Chondrocyte (in vitro differentiated cells): ENCODE results near the gene SCCPDH. TPM values are rescaled to one million over a fixed set of nuclear protein-coding genes. Genes with fewer than 3 reads are reported as not detected.

Experiments
- DNase-seq: peaks from one replicate; pipeline ENCODE4 v3.0.0; 2021; ENCODE audit warnings: mixed read lengths, low spot score
- H3K27ac Mint-ChIP-seq: one replicate; pipeline ENCODE4 v1.8.0; 2021; ENCODE audit warnings: mild to moderate bottlenecking, moderate library complexity, mixed read lengths; ENCODE audit not compliant: unreplicated experiment
- H3K27me3 Mint-ChIP-seq: 2 replicates; pipeline ENCODE4 v1.8.0; 2021; ENCODE audit warnings: low read depth, mixed read lengths
- H3K36me3 Mint-ChIP-seq: 2 replicates; pipeline ENCODE4 v1.8.0; 2021; ENCODE audit warnings: low read depth, mixed read lengths
- H3K4me1 Mint-ChIP-seq: 2 replicates; pipeline ENCODE4 v1.8.0; 2021; ENCODE audit warnings: low read depth, mild to moderate bottlenecking, mixed read lengths
- H3K4me3 Mint-ChIP-seq: one replicate; pipeline ENCODE4 v1.8.0; 2021; ENCODE audit warnings: mild to moderate bottlenecking, moderate library complexity, mixed read lengths; ENCODE audit not compliant: unreplicated experiment
- H3K9me3 Mint-ChIP-seq: 2 replicates; pipeline ENCODE4 v1.8.0; 2021; ENCODE audit warnings: low read depth, mixed read lengths
- total RNA-seq: library from RNA; stranded (reverse); gene quantifications from 3 replicates; pipeline ENCODE4 v1.2.1, GENCODE V29; 2021
- TF ChIP-seq, protein P1 (sequence below): fragments of 200-600 bp; sonication (generic); IDR thresholded peaks from 2 replicates; pipeline ENCODE4 v1.5.0; 2021; ENCODE audit warnings: antibody characterized with exemption, mild to moderate bottlenecking, moderate library complexity

Gene SCCPDH
- total RNA-seq, 1 donor from 2014 or later = 33.5 TPM

- Mint-ChIP-seq H3K27ac (no peak overlapping the region), H3K4me3 (no peak overlapping the region), H3K9me3 (no peaks in the 10 kb centered on the region), H3K36me3 (no peaks in the 10 kb centered on the region), H3K27me3 (peaks cover 11% of the 10 kb centered on the region), H3K4me1 (no peaks in the 10 kb centered on the region)
- TF ChIP-seq, protein P1, sequence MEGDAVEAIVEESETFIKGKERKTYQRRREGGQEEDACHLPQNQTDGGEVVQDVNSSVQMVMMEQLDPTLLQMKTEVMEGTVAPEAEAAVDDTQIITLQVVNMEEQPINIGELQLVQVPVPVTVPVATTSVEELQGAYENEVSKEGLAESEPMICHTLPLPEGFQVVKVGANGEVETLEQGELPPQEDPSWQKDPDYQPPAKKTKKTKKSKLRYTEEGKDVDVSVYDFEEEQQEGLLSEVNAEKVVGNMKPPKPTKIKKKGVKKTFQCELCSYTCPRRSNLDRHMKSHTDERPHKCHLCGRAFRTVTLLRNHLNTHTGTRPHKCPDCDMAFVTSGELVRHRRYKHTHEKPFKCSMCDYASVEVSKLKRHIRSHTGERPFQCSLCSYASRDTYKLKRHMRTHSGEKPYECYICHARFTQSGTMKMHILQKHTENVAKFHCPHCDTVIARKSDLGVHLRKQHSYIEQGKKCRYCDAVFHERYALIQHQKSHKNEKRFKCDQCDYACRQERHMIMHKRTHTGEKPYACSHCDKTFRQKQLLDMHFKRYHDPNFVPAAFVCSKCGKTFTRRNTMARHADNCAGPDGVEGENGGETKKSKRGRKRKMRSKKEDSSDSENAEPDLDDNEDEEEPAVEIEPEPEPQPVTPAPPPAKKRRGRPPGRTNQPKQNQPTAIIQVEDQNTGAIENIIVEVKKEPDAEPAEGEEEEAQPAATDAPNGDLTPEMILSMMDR = no peak
- no peak for DNase-seq
Observed at GRCh38 chr1:246815693-246816270, 91.6 kb downstream of the SCCPDH start.

Other genes starting within 250 kb of the SCCPDH start
- 28.4 to 31.5 TPM (median 29.3 TPM) in 3 replicates for gene SMYD3, start 217.1 kb upstream of the SCCPDH start, total RNA-seq
- 9.6 to 12.3 TPM (median 10.6 TPM) in 3 replicates for gene TFB2M, start 158.1 kb upstream of the SCCPDH start, total RNA-seq
- 22.3 to 25.6 TPM (median 25.2 TPM) in 3 replicates for gene CNST, start 158.0 kb upstream of the SCCPDH start, total RNA-seq
- gene AHCTF1, start 207.5 kb downstream of the SCCPDH start, total RNA-seq = 21.3 to 34.6 TPM (median 24.8 TPM) in 3 replicates